Measurements from ENCODE around the gene HCN1. TPM values are rescaled to one million over a fixed set of nuclear protein-coding genes. Genes with fewer than 3 reads are reported as not detected.

The HCN1 gene
- total RNA-seq, 1 experiment from 2014 or later: 0.04 TPM

DNA sequence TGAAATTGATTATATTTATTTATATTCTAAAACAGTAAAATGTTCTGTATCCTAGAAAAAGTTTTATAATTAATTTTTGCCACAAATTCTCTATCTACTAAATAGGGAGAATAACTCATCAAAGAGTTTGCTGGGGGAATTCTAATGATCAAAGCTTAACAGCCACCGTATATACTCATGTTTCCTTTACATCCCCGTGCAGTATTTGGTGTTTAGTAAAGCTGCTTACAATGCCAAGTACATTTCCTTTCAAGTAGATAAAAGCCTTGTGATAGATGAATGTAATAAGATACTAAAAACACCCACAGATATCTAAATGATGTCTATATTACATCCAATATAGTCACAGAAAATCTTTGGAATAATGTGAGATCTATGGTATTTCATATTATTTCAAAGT lies 312.2 kb downstream of the HCN1 start:
- peaks cover 40% of the 10 kb centered on the region for H3K4me1 ChIP-seq (ENCODE audit: insufficient read depth, low read length, poor library complexity, severe bottlenecking)
- no peak for TF ChIP-seq CTCF (conservative IDR thresholded peaks at IDR 0.05; ENCODE audit: low read depth, low read length)
- TF ChIP-seq EZH2 (IDR thresholded peaks at IDR 0.05; ENCODE audit: borderline replicate concordance, low read depth, low read length, poor library complexity, severe bottlenecking): no peak
- intact Hi-C loops (cut with micrococcal nuclease; ENCODE audit: unreplicated experiment): loop anchor here (10.0 kb wide), 2 partner anchors 349 to 1609 kb away; no protein-coding TSS in a partner anchor
- H3K27ac ChIP-seq (ENCODE audit: low read depth, low read length, poor library complexity, severe bottlenecking): no peak overlapping the region
- H3K9me3 ChIP-seq (ENCODE audit: low read depth, low read length, poor library complexity, severe bottlenecking): peaks cover 4% of the 10 kb centered on the region
- ChIA-PET POLR2A (ENCODE audit: low non-redundant PET) (no interaction called here), CTCF (no interaction called here)
- no peaks in the 10 kb centered on the region for H3K36me3 ChIP-seq (ENCODE audit: insufficient read depth, low read length, poor library complexity, severe bottlenecking)
- H3K27me3 ChIP-seq (replicated peaks; ENCODE audit: insufficient read depth, low read depth, low read length, poor library complexity): no peaks in the 10 kb centered on the region
- no TSS peak for BruUV-seq (replicated peaks)
- peak; percentile 37 for DNase-seq (ENCODE audit: low spot score)
- H3K4me3 ChIP-seq (ENCODE audit: low read depth, low read length, poor library complexity, severe bottlenecking): no peak overlapping the region

- Histone ChIP-seq H3K27me3 (replicated peaks; ENCODE audit: insufficient read depth, low read depth, low read length, poor library complexity) (no peaks in the 10 kb centered on the region), H3K27ac (ENCODE audit: low read depth, low read length, poor library complexity, severe bottlenecking) (no peak overlapping the region), H3K36me3 (ENCODE audit: insufficient read depth, low read length, poor library complexity, severe bottlenecking) (no peaks in the 10 kb centered on the region), H3K4me3 (ENCODE audit: low read depth, low read length, poor library complexity, severe bottlenecking) (no peak overlapping the region), H3K9me3 (ENCODE audit: low read depth, low read length, poor library complexity, severe bottlenecking) (peaks cover 4% of the 10 kb centered on the region), H3K4me1 (ENCODE audit: insufficient read depth, low read length, poor library complexity, severe bottlenecking) (peaks cover 30% of the 10 kb centered on the region)
- TF ChIP-seq CTCF (conservative IDR thresholded peaks at IDR 0.05; ENCODE audit: low read depth, low read length) (no peak), EZH2 (IDR thresholded peaks at IDR 0.05; ENCODE audit: borderline replicate concordance, low read depth, low read length, poor library complexity, severe bottlenecking) (no peak)
- DNase-seq (ENCODE audit: low spot score): no peak
- BruUV-seq (replicated peaks): no TSS peak
- POLR2A ChIA-PET (ENCODE audit: low non-redundant PET): no interaction called here
- intact Hi-C loops (cut with micrococcal nuclease; ENCODE audit: unreplicated experiment): loop anchor here (10.0 kb wide), 2 partner anchors 348 to 1608 kb away; no protein-coding TSS in a partner anchor
- CTCF ChIA-PET: no interaction called here
Measured at GRCh38 chr5:45382583-45382982, 313.6 kb downstream of the HCN1 start.

GRCh38 chr5:45376417-45376816 lies 319.8 kb downstream of the HCN1 start:
- Histone ChIP-seq H3K4me1 (ENCODE audit: insufficient read depth, low read length, poor library complexity, severe bottlenecking) (no peaks in the 10 kb centered on the region), H3K4me3 (ENCODE audit: low read depth, low read length, poor library complexity, severe bottlenecking) (no peak overlapping the region), H3K9me3 (ENCODE audit: low read depth, low read length, poor library complexity, severe bottlenecking) (peaks cover 4% of the 10 kb centered on the region), H3K36me3 (ENCODE audit: insufficient read depth, low read length, poor library complexity, severe bottlenecking) (no peaks in the 10 kb centered on the region), H3K27ac (ENCODE audit: low read depth, low read length, poor library complexity, severe bottlenecking) (no peak overlapping the region), H3K27me3 (replicated peaks; ENCODE audit: insufficient read depth, low read depth, low read length, poor library complexity) (no peaks in the 10 kb centered on the region)
- no peak for TF ChIP-seq EZH2 (IDR thresholded peaks at IDR 0.05; ENCODE audit: borderline replicate concordance, low read depth, low read length, poor library complexity, severe bottlenecking)
- no peak for TF ChIP-seq CTCF (conservative IDR thresholded peaks at IDR 0.05; ENCODE audit: low read depth, low read length)
- BruUV-seq (replicated peaks): no TSS peak
- CTCF ChIA-PET: no interaction called here
- DNase-seq (ENCODE audit: low spot score): peak; percentile 75
- intact Hi-C loops (cut with micrococcal nuclease; ENCODE audit: unreplicated experiment): no loop called here
- POLR2A ChIA-PET (ENCODE audit: low non-redundant PET): no interaction called here

Measured in A673 (cell line).